Activated T-cell treated with anti-CD3 and anti-CD28 coated beads, Interleukin-2, amount 50 U/mL, for 48 hours (primary cell): ENCODE data around the gene OR8K3.

ENCODE experiments used
- DNase-seq, 2 experiments: peaks; one replicate each; pipeline ENCODE4 v3.0.0-alpha.2; 2020

The OR8K3 gene

GRCh38 chr11:56314844-56315243 lies at the start of gene OR8K3:
OR8K3 (plus strand) TSS chr11:56315144; CDS start chr11:56318307, 3,163 bp downstream.
- no peak for DNase-seq

- no peak for DNase-seq
Measured at GRCh38 chr11:56271092-56271491, 43.9 kb upstream of the OR8K3 start.

GRCh38 chr11:56273854-56274253 lies 41.1 kb upstream of the OR8K3 start, which contains the start of gene OR5T1:
OR5T1 (plus strand) TSS chr11:56274154; CDS start chr11:56275639, 1,485 bp downstream.
- DNase-seq: no peak

GRCh38 chr11:56292154-56292553 lies 22.8 kb upstream of the OR8K3 start, which contains the start of gene OR8H1:
OR8H1 (minus strand) TSS chr11:56292254; CDS start chr11:56291062, 1,192 bp downstream.
- DNase-seq: no peak

- no peak for DNase-seq
Measured at GRCh38 chr11:56296898-56297297, 18.0 kb upstream of the OR8K3 start.

GRCh38 chr11:56307836-56308235 lies 7.1 kb upstream of the OR8K3 start:
- no peak for DNase-seq

GRCh38 chr11:56331861-56332491 lies 17.0 kb downstream of the OR8K3 start:
- DNase-seq: no peak

- no peak for DNase-seq
Measured at GRCh38 chr11:56333156-56333555, 18.2 kb downstream of the OR8K3 start.

GRCh38 chr11:56340289-56340688 lies 25.3 kb downstream of the OR8K3 start:
- DNase-seq: no peak

GRCh38 chr11:56345739-56346138 lies 30.8 kb downstream of the OR8K3 start, which contains the start of gene OR8K1:
OR8K1 (plus strand) TSS chr11:56346039; CDS start chr11:56346039, 0 bp downstream.
- no peak for DNase-seq

- DNase-seq: no peak
Measured at GRCh38 chr11:56353991-56354390, 39.0 kb downstream of the OR8K3 start, which contains the start of gene OR8J1. OR8J1 (plus strand) TSS chr11:56354291; CDS start chr11:56360247, 5,956 bp downstream.
